Naive B cell (primary cell): ENCODE measurements around the gene DMTF1. TPM values are rescaled to one million over a fixed set of nuclear protein-coding genes. Genes with fewer than 3 reads are reported as not detected.

Source experiments
- ATAC-seq, 2 donors: fragments of 150-1000 bp; cut with Tn5 transposase; 2 replicates each; pipeline ENCODE4 v1.10.0; 2021; ENCODE audit warnings: low read depth in 2 of 2, mild to moderate bottlenecking in 2 of 2, moderate library complexity in 2 of 2
- DNase-seq: peaks from one replicate; pipeline ENCODE4 v3.0.0; 2022
- H3K27ac Mint-ChIP-seq, 6 donors: one replicate each; pipeline ENCODE4 v1.8.0; 2020 to 2022; ENCODE audit warnings: mild to moderate bottlenecking in 6 of 6, mixed read lengths in 6 of 6, moderate library complexity in 5 of 6, inconsistent platforms in 2 of 6
- H3K27me3 Mint-ChIP-seq, 3 donors: one replicate each; pipeline ENCODE4 v1.8.0; 2021 to 2022; ENCODE audit warnings: mixed read lengths in 3 of 3, mild to moderate bottlenecking in 1 of 3
- H3K36me3 Mint-ChIP-seq, 2 donors: one replicate each; pipeline ENCODE4 v1.8.0; 2020 to 2022; ENCODE audit warnings: mixed read lengths in 2 of 2, inconsistent platforms in 1 of 2, mild to moderate bottlenecking in 1 of 2
- H3K4me1 Mint-ChIP-seq, 3 donors: one replicate each; pipeline ENCODE4 v1.8.0; 2020 to 2022; ENCODE audit warnings: mixed read lengths in 3 of 3, inconsistent platforms in 1 of 3, mild to moderate bottlenecking in 1 of 3, moderate library complexity in 1 of 3
- H3K4me3 Mint-ChIP-seq, 8 donors: one replicate each; pipeline ENCODE4 v1.8.0; 2020 to 2022; ENCODE audit warnings: mild to moderate bottlenecking in 8 of 8, mixed read lengths in 8 of 8, moderate library complexity in 8 of 8, inconsistent platforms in 2 of 8
- H3K9me3 Mint-ChIP-seq, 7 donors: one replicate each; pipeline ENCODE4 v1.8.0; 2020 to 2022; ENCODE audit warnings: mixed read lengths in 7 of 7, mild to moderate bottlenecking in 5 of 7, inconsistent platforms in 2 of 7, moderate library complexity in 1 of 7
- polyA plus RNA-seq, 6 donors: library from polyadenylated mRNA; unstranded; fragments of 300-500 nt; fragmentation: Illumina TruSeq; gene quantifications; one replicate each; pipeline ENCODE4 v1.2.3, GENCODE V29; 2021; ENCODE audit warnings: low read depth in 6 of 6

The DMTF1 gene
- polyA plus RNA-seq, 6 donors from 2014 or later: 25.3 to 76.6 (median 45.2) TPM

- Mint-ChIP-seq H3K4me3 (peak overlapping the region; percentile 17 to 75 (median 56)), H3K36me3 (peaks cover 33 to 37% of the 10 kb centered on the region in 2 donors), H3K27me3 (no peaks in the 10 kb centered on the region), H3K4me1 (peaks cover 63 to 84% (median 77%) of the 10 kb centered on the region in 3 donors), H3K9me3 (peaks cover 4 to 28% (median 16%) of the 10 kb centered on the region in 7 donors), H3K27ac (peak overlapping the region; percentile 27 to 96 (median 78))
- DNase-seq (no peak), ATAC-seq (no peak)
Measured at GRCh38 chr7:87209295-87209924, 57.2 kb downstream of the DMTF1 start.

- peaks cover 3 to 18% (median 10%) of the 10 kb centered on the region in 7 donors for H3K9me3 Mint-ChIP-seq
- H3K27me3 Mint-ChIP-seq: no peaks in the 10 kb centered on the region
- ATAC-seq (no peak), DNase-seq (no peak)
- peak overlapping the region in 5 of 8 donors; percentile 30 to 70 (median 44) for H3K4me3 Mint-ChIP-seq
- peaks cover 63 to 89% (median 73%) of the 10 kb centered on the region in 3 donors for H3K4me1 Mint-ChIP-seq
- peaks cover 29 to 32% of the 10 kb centered on the region in 2 donors for H3K36me3 Mint-ChIP-seq
- H3K27ac Mint-ChIP-seq: peak overlapping the region in 5 of 6 donors; percentile 15 to 90 (median 73)
Measured at GRCh38 chr7:87210506-87210905, 58.3 kb downstream of the DMTF1 start.

GRCh38 chr7:87212498-87212897 lies 60.2 kb downstream of the DMTF1 start:
- peaks cover 69 to 98% (median 77%) of the 10 kb centered on the region in 3 donors for H3K4me1 Mint-ChIP-seq
- H3K27me3 Mint-ChIP-seq: no peaks in the 10 kb centered on the region
- peak; percentile 23 for DNase-seq
- H3K36me3 Mint-ChIP-seq: peaks cover 18 to 21% of the 10 kb centered on the region in 2 donors
- H3K9me3 Mint-ChIP-seq: peaks cover 0 to 8% (median 0%) of the 10 kb centered on the region in 7 donors
- H3K4me3 Mint-ChIP-seq: peak overlapping the region; percentile 87 to 97 (median 92)
- peak overlapping the region in 5 of 6 donors; percentile 94 to 98 (median 97) for H3K27ac Mint-ChIP-seq
- peak in 1 of 2 donors; percentile 5 for ATAC-seq

GRCh38 chr7:87213252-87213651 lies 61.0 kb downstream of the DMTF1 start:
- H3K36me3 Mint-ChIP-seq: peaks cover 11 to 20% of the 10 kb centered on the region in 2 donors
- peaks cover 0 to under 1% (median 0%) of the 10 kb centered on the region in 7 donors for H3K9me3 Mint-ChIP-seq
- ATAC-seq (no peak), DNase-seq (no peak)
- peaks cover 66 to 98% (median 74%) of the 10 kb centered on the region in 3 donors for H3K4me1 Mint-ChIP-seq
- H3K27me3 Mint-ChIP-seq: no peaks in the 10 kb centered on the region
- H3K27ac Mint-ChIP-seq: peak overlapping the region; percentile 92 to 98 (median 96)
- H3K4me3 Mint-ChIP-seq: peak overlapping the region; percentile 87 to 97 (median 92)

- no peaks in the 10 kb centered on the region for H3K9me3 Mint-ChIP-seq
- H3K4me3 Mint-ChIP-seq: peak overlapping the region; percentile 71 to 97 (median 91)
- no peak for ATAC-seq
- H3K27me3 Mint-ChIP-seq: no peaks in the 10 kb centered on the region
- peaks cover 8 to 15% of the 10 kb centered on the region in 2 donors for H3K36me3 Mint-ChIP-seq
- peaks cover 66 to 98% (median 74%) of the 10 kb centered on the region in 3 donors for H3K4me1 Mint-ChIP-seq
- no peak for DNase-seq
- H3K27ac Mint-ChIP-seq: peak overlapping the region; percentile 84 to 98 (median 94)
Measured at GRCh38 chr7:87213811-87214210, 61.6 kb downstream of the DMTF1 start.

GRCh38 chr7:87215046-87215445 lies 62.8 kb downstream of the DMTF1 start:
- Mint-ChIP-seq H3K36me3 (peaks cover 0 to 4% of the 10 kb centered on the region in 2 donors), H3K27me3 (no peaks in the 10 kb centered on the region), H3K4me3 (peak overlapping the region; percentile 42 to 97 (median 90)), H3K27ac (peak overlapping the region; percentile 1 to 100 (median 97)), H3K4me1 (peaks cover 56 to 88% (median 72%) of the 10 kb centered on the region in 3 donors), H3K9me3 (no peaks in the 10 kb centered on the region)
- DNase-seq (peak; percentile 46), ATAC-seq (no peak)

GRCh38 chr7:87216701-87217508 lies 64.7 kb downstream of the DMTF1 start:
- H3K27ac Mint-ChIP-seq: peak overlapping the region; percentile 98 to 100 (median 100)
- no peaks in the 10 kb centered on the region for H3K27me3 Mint-ChIP-seq
- DNase-seq: peak; percentile 76
- peak overlapping the region; percentile 85 to 100 (median 100) for H3K4me3 Mint-ChIP-seq
- H3K4me1 Mint-ChIP-seq: peaks cover 41 to 77% (median 66%) of the 10 kb centered on the region in 3 donors
- H3K9me3 Mint-ChIP-seq: no peaks in the 10 kb centered on the region
- no peaks in the 10 kb centered on the region for H3K36me3 Mint-ChIP-seq
- ATAC-seq: peak; percentile 47 to 51

GRCh38 chr7:87217983-87218653 lies 65.9 kb downstream of the DMTF1 start:
- no peak for DNase-seq
- peaks cover 32 to 65% (median 54%) of the 10 kb centered on the region in 3 donors for H3K4me1 Mint-ChIP-seq

GRCh38 chr7:87218796-87219544 lies 66.7 kb downstream of the DMTF1 start:
- H3K4me1 Mint-ChIP-seq: peaks cover 26 to 56% (median 46%) of the 10 kb centered on the region in 3 donors

More at GRCh38 chr7:87217983-87218653, 65.9 kb downstream of the DMTF1 start:
- H3K9me3 Mint-ChIP-seq: no peaks in the 10 kb centered on the region
- H3K27me3 Mint-ChIP-seq: no peaks in the 10 kb centered on the region
- peak overlapping the region; percentile 98 to 100 (median 100) for H3K27ac Mint-ChIP-seq
- ATAC-seq: no peak
- peak overlapping the region; percentile 97 to 100 (median 100) for H3K4me3 Mint-ChIP-seq
- H3K36me3 Mint-ChIP-seq: no peaks in the 10 kb centered on the region

GRCh38 chr7:87219545-87220025 lies 67.3 kb downstream of the DMTF1 start, which contains the start of gene TMEM243:
TMEM243 (minus strand) TSS chr7:87219732; CDS start chr7:87219503, 229 bp downstream.
- H3K9me3 Mint-ChIP-seq: no peaks in the 10 kb centered on the region
- ATAC-seq (peak; percentile 67 to 68), DNase-seq (peak; percentile 94)
- H3K27me3 Mint-ChIP-seq: no peaks in the 10 kb centered on the region
- H3K36me3 Mint-ChIP-seq: no peaks in the 10 kb centered on the region
- peak within 1 kb of the TSS; percentile 98 to 100 (median 100) for H3K27ac Mint-ChIP-seq
- H3K4me1 Mint-ChIP-seq: peaks cover 22 to 50% (median 41%) of the 10 kb centered on the region in 3 donors
- H3K4me3 Mint-ChIP-seq: peak within 1 kb of the TSS; percentile 97 to 100 (median 100)

More at GRCh38 chr7:87218796-87219544, 66.7 kb downstream of the DMTF1 start:
- DNase-seq (peak; percentile 71), ATAC-seq (peak; percentile 21 to 28)
- no peaks in the 10 kb centered on the region for H3K9me3 Mint-ChIP-seq
- H3K36me3 Mint-ChIP-seq: no peaks in the 10 kb centered on the region
- H3K27ac Mint-ChIP-seq: peak overlapping the region; percentile 98 to 100 (median 100)
- no peaks in the 10 kb centered on the region for H3K27me3 Mint-ChIP-seq
- peak overlapping the region; percentile 97 to 100 (median 100) for H3K4me3 Mint-ChIP-seq

- Mint-ChIP-seq H3K27ac (peak overlapping the region; percentile 98 to 100 (median 100)), H3K36me3 (no peaks in the 10 kb centered on the region), H3K4me3 (peak overlapping the region; percentile 97 to 100 (median 100)), H3K9me3 (no peaks in the 10 kb centered on the region), H3K27me3 (no peaks in the 10 kb centered on the region), H3K4me1 (peaks cover 22 to 44% (median 41%) of the 10 kb centered on the region in 3 donors)
- ATAC-seq (peak; percentile 49 to 50), DNase-seq (peak; percentile 88)
Measured at GRCh38 chr7:87220026-87220733, 67.9 kb downstream of the DMTF1 start.
